Erythroblast (primary cell): Measurements from ENCODE around the gene SLAMF1.

Experiments used
- GATA1 ChIP-seq: IDR thresholded peaks from 2 replicates; pipeline ENCODE4 v1.6.1; 2011; ENCODE audit warnings: low read depth, mild to moderate bottlenecking, control low read depth, low read length, moderate library complexity
- POLR2A ChIP-seq: IDR thresholded peaks from 2 replicates; pipeline ENCODE4 v1.6.1; 2011; ENCODE audit warnings: mild to moderate bottlenecking, low read length

DNA sequence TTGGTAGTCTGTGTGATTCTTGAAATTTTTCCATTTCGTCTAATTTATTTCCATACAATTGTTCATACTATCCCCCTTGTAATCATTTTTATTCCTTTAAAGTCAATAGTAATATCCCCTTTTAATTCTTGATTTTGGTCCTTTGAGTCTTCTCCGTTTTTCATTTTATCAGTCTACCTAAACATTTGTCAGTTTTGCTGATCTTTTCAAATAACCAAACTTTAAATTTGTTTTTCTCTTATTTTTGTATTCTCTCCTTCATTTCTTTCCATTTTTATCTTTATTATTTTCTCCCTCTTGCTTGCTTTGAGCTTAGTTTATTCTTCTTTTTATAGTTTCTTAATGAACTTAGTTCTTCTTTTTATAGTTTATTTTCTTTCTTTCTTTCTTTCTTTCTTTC lies 21.1 kb upstream of the SLAMF1 start:
- TF ChIP-seq POLR2A (no peak), GATA1 (no peak)
